ENCODE data around the gene DUSP3.
A peak's percentile ranks its signal among the peaks of the same experiment; 100 is the strongest.

Gene DUSP3

GRCh38 chr17:43767713-43768059 lies 11.1 kb downstream of the DUSP3 start:
- no peak for DNase-seq

- no peak for DNase-seq
These were observed 11.6 kb downstream of the DUSP3 start for GRCh38 chr17:43767053-43767712.

- DNase-seq, result no peak
These were observed 12.2 kb downstream of the DUSP3 start for GRCh38 chr17:43766413-43767052.

- peak; percentile 56 for DNase-seq
These were observed 18.4 kb downstream of the DUSP3 start for GRCh38 chr17:43760254-43760852.

GRCh38 chr17:43759836-43760235 lies 18.9 kb downstream of the DUSP3 start:
- no peak for DNase-seq

GRCh38 chr17:43758497-43759174 lies 20.1 kb downstream of the DUSP3 start, which contains the start of gene SOST:
SOST (minus strand) TSS chr17:43758791; CDS start chr17:43758741, 50 bp downstream.
- no peak for DNase-seq

- no peak for DNase-seq
These were observed 20.7 kb downstream of the DUSP3 start for GRCh38 chr17:43758086-43758485.

GRCh38 chr17:43757171-43757660 lies 21.6 kb downstream of the DUSP3 start:
- no peak for DNase-seq

- no peak for DNase-seq
These were observed 22.6 kb downstream of the DUSP3 start for GRCh38 chr17:43756201-43756600.

- DNase-seq, result no peak
These were observed 23.3 kb downstream of the DUSP3 start for GRCh38 chr17:43755389-43755875.

- DNase-seq, result no peak
These were observed 23.8 kb downstream of the DUSP3 start for GRCh38 chr17:43754947-43755346.

GRCh38 chr17:43753493-43754129 lies 25.2 kb downstream of the DUSP3 start:
- DNase-seq, result no peak

GRCh38 chr17:43750153-43750552 lies 28.6 kb downstream of the DUSP3 start:
- DNase-seq, result no peak

- DNase-seq, result no peak
These were observed 33.2 kb downstream of the DUSP3 start for GRCh38 chr17:43745541-43745940.

- no peak for DNase-seq
These were observed 37.1 kb downstream of the DUSP3 start for GRCh38 chr17:43741636-43742035.

- no peak for DNase-seq
These were observed 38.2 kb downstream of the DUSP3 start for GRCh38 chr17:43740541-43740940.

- no peak for DNase-seq
These were observed 41.1 kb downstream of the DUSP3 start for GRCh38 chr17:43737722-43738121.

- DNase-seq, result no peak
These were observed 42.4 kb downstream of the DUSP3 start for GRCh38 chr17:43736389-43736788.

GRCh38 chr17:43734376-43734775 lies 44.4 kb downstream of the DUSP3 start:
- no peak for DNase-seq

- DNase-seq, result no peak
These were observed 44.8 kb downstream of the DUSP3 start for GRCh38 chr17:43733956-43734355.

GRCh38 chr17:43732958-43733357 lies 45.8 kb downstream of the DUSP3 start:
- DNase-seq, result no peak

GRCh38 chr17:43728081-43728480 lies 50.7 kb downstream of the DUSP3 start:
- DNase-seq, result no peak
